K562 treated with DMSO at 1 percent for 24 hours (cell line): ENCODE measurements around the gene TM4SF4. TPM values are rescaled to one million over a fixed set of nuclear protein-coding genes. Genes with fewer than 3 reads are reported as not detected.

Experiments
- total RNA-seq: library from RNA; unstranded; fragments of 300-600 nt; gene quantifications from 2 replicates; pipeline ENCODE4 v1.2.3, GENCODE V29; 2022; ENCODE audit warnings: low read depth; ENCODE audit not compliant: insufficient read depth

The TM4SF4 gene, protein sequence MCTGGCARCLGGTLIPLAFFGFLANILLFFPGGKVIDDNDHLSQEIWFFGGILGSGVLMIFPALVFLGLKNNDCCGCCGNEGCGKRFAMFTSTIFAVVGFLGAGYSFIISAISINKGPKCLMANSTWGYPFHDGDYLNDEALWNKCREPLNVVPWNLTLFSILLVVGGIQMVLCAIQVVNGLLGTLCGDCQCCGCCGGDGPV
- not detected in 2 replicates for total RNA-seq

GRCh38 chr3:149474250-149474817 is at the start of gene TM4SF4:
TSS of gene TM4SF4 (plus strand) at chr3:149474697. CDS start at chr3:149474878, 181 bp downstream.

Other genes with a start within 250 kb of the TM4SF4 start
- not detected in 2 replicates for gene TM4SF18, start 141.1 kb upstream of the TM4SF4 start, total RNA-seq
- gene TM4SF1, start 97.0 kb upstream of the TM4SF4 start, total RNA-seq = not detected in 2 replicates
- gene WWTR1, start 183.3 kb downstream of the TM4SF4 start, total RNA-seq = not detected in 2 replicates